Lung (tissue), 12 donors: ENCODE results near the gene ZNF813. TPM values are rescaled to one million over a fixed set of nuclear protein-coding genes. Genes with fewer than 3 reads are reported as not detected.
"Not testable (repeated sequence)": the region's sequence is repeated elsewhere in the genome, so short reads cannot be mapped to it uniquely, and the experiment has no call there.

ENCODE experiments used
- ATAC-seq: fragments of 200-7000 bp; cut with Tn5 transposase; one replicate; pipeline ENCODE4 v1.9.1; 2020; ENCODE audit warnings: moderate number of reproducible peaks; ENCODE audit not compliant: insufficient read depth, low FRiP score
- DNase-seq, 3 donors: peaks; one replicate each; pipeline ENCODE4 v3.0.0-alpha.2; 2013 to 2017
- H3K27ac ChIP-seq, 2 donors: one replicate each; pipeline ENCODE4 v1.5.1; 2013; ENCODE audit warnings: mild to moderate bottlenecking in 2 of 2, moderate library complexity in 2 of 2, control low read depth in 1 of 2, inconsistent platforms in 1 of 2, low read depth in 1 of 2, low read length in 1 of 2
- H3K27me3 ChIP-seq, 3 donors: one replicate each; pipeline ENCODE4 v1.5.1; 2013; ENCODE audit warnings: low read length in 2 of 3; ENCODE audit not compliant: control insufficient read depth in 3 of 3, insufficient read depth in 3 of 3
- H3K36me3 ChIP-seq, 4 donors: one replicate each; pipeline ENCODE4 v1.5.1; 2013; ENCODE audit warnings: low read length in 4 of 4, mild to moderate bottlenecking in 1 of 4, moderate library complexity in 1 of 4; ENCODE audit not compliant: control insufficient read depth in 4 of 4, insufficient read depth in 4 of 4
- H3K4me1 ChIP-seq, 5 donors: one replicate each; pipeline ENCODE4 v1.5.1; 2013; ENCODE audit warnings: low read length in 5 of 5, mild to moderate bottlenecking in 2 of 5, moderate library complexity in 1 of 5; ENCODE audit not compliant: control insufficient read depth in 5 of 5, insufficient read depth in 5 of 5
- H3K4me3 ChIP-seq: one replicate; pipeline ENCODE4 v1.5.1; 2013; ENCODE audit warnings: mild to moderate bottlenecking, control low read depth, moderate library complexity
- H3K9ac ChIP-seq, 2 donors: one replicate each; pipeline ENCODE4 v1.5.1; 2013; ENCODE audit warnings: low read length in 2 of 2, control low read depth in 1 of 2; ENCODE audit not compliant: insufficient read depth in 1 of 2
- H3K9me3 ChIP-seq, 4 donors: one replicate each; pipeline ENCODE4 v1.5.1; 2013; ENCODE audit warnings: low read length in 3 of 4, mild to moderate bottlenecking in 1 of 4, moderate library complexity in 1 of 4; ENCODE audit not compliant: control insufficient read depth in 4 of 4, insufficient read depth in 3 of 4
- WGBS, 2 donors: extraction: QIAGEN DNeasy Blood & Tissue Kit; methylation state at CpG; one replicate each; pipeline ENCODE4 v1.1.7; 2013; 5-methylcytosine and 5-hydroxymethylcytosine counted together
- polyA plus RNA-seq, 2 donors: library from polyadenylated mRNA; stranded (reverse); fragments of 200-250 nt; gene quantifications; one replicate each; pipeline ENCODE4 v1.2.1, GENCODE V29; 2013
- total RNA-seq, 2 donors: library from RNA; depleted of rRNA in 1 of 2; stranded (reverse); fragments of >200 nt in 1 of 2; gene quantifications; one replicate each; pipeline ENCODE4 v1.2.1, GENCODE V29; 2014 to 2021
- TF ChIP-seq, protein P1 (sequence below): IDR thresholded peaks from 2 replicates; pipeline ENCODE4 v1.5.1; 2012; ENCODE audit warnings: mild to moderate bottlenecking; ENCODE audit errors: control extremely low read depth, extremely low read depth
- donor health status: control.
- donor health status: control.
- donor health status: Bipolar disorder and iron deficiency.
- donor health status: healthy.
- donor health status: DM: yes; HTN: yes; CAD: no.

ZNF813 gene
- total and polyA plus RNA-seq, 4 donors: 1.2 to 5.3 (median 2.0) TPM

- 7 to 34% methylated on average over 9 to 12 of the region's 14 CpGs for WGBS, 2 donors
- peaks cover 0 to 10% (median 0%) of the 10 kb centered on the region in 5 donors for H3K4me1 ChIP-seq
- H3K36me3 ChIP-seq, H3K4me3 ChIP-seq, H3K9ac ChIP-seq, ATAC-seq, H3K27me3 ChIP-seq, H3K9me3 ChIP-seq, H3K27ac ChIP-seq: not testable (repeated sequence)
- DNase-seq: peak in 1 of 3 donors; percentile 29
Observed at GRCh38 chr19:53503671-53504364, 36.3 kb downstream of the ZNF813 start.

GRCh38 chr19:53504365-53504703, 36.8 kb downstream of the ZNF813 start:
- H3K36me3 ChIP-seq, H3K27ac ChIP-seq, ATAC-seq, H3K4me3 ChIP-seq, H3K27me3 ChIP-seq, H3K9me3 ChIP-seq: not testable (repeated sequence)
- H3K4me1 ChIP-seq: peaks cover 0 to 10% (median 0%) of the 10 kb centered on the region in 5 donors
- peak in 2 of 3 donors; percentile 40 to 67 for DNase-seq
- peak overlapping the region in 1 of 2 donors; percentile 30 for H3K9ac ChIP-seq
- 11 to 21% methylated on average over 11 to 12 of the region's 13 CpGs for WGBS, 2 donors

- TF ChIP-seq, protein P1, sequence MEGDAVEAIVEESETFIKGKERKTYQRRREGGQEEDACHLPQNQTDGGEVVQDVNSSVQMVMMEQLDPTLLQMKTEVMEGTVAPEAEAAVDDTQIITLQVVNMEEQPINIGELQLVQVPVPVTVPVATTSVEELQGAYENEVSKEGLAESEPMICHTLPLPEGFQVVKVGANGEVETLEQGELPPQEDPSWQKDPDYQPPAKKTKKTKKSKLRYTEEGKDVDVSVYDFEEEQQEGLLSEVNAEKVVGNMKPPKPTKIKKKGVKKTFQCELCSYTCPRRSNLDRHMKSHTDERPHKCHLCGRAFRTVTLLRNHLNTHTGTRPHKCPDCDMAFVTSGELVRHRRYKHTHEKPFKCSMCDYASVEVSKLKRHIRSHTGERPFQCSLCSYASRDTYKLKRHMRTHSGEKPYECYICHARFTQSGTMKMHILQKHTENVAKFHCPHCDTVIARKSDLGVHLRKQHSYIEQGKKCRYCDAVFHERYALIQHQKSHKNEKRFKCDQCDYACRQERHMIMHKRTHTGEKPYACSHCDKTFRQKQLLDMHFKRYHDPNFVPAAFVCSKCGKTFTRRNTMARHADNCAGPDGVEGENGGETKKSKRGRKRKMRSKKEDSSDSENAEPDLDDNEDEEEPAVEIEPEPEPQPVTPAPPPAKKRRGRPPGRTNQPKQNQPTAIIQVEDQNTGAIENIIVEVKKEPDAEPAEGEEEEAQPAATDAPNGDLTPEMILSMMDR: no peak
- ATAC-seq (no peak), DNase-seq (peak; percentile 33 to 64 (median 51))
- peaks cover 0 to 4% (median 0%) of the 10 kb centered on the region in 4 donors for H3K9me3 ChIP-seq
- H3K27ac ChIP-seq: peak overlapping the region in 1 of 2 donors; percentile 26
- H3K4me1 ChIP-seq: peaks cover 0 to 10% (median 0%) of the 10 kb centered on the region in 5 donors
- 36 to 43% methylated on average over 7 of the region's 7 CpGs for WGBS, 2 donors
- H3K36me3 ChIP-seq: no peaks in the 10 kb centered on the region
- peak overlapping the region in 1 of 2 donors; percentile 30 for H3K9ac ChIP-seq
- H3K4me3 ChIP-seq: no peak overlapping the region
- no peaks in the 10 kb centered on the region for H3K27me3 ChIP-seq
Observed at GRCh38 chr19:53504885-53505284, 37.4 kb downstream of the ZNF813 start.

- Histone ChIP-seq H3K36me3 (no peaks in the 10 kb centered on the region), H3K4me1 (peaks cover 0 to 10% (median 0%) of the 10 kb centered on the region in 5 donors), H3K4me3 (no peak overlapping the region), H3K9ac (no peak overlapping the region), H3K27me3 (no peaks in the 10 kb centered on the region), H3K9me3 (no peaks in the 10 kb centered on the region), H3K27ac (no peak overlapping the region)
- WGBS, 2 donors: 79 to 85% methylated on average over 8 of the region's 8 CpGs
- DNase-seq: no peak
- no peak for ATAC-seq
- TF ChIP-seq, protein P1: no peak
Observed at GRCh38 chr19:53506728-53507127, 39.2 kb downstream of the ZNF813 start.
